Islet precursor cell (in vitro differentiated cells): Measurements from ENCODE around the gene TMEM190.

Experiments used
- DNase-seq: peaks from one replicate; pipeline ENCODE4 v3.0.0-alpha.2; 2018

Gene TMEM190

DNA sequence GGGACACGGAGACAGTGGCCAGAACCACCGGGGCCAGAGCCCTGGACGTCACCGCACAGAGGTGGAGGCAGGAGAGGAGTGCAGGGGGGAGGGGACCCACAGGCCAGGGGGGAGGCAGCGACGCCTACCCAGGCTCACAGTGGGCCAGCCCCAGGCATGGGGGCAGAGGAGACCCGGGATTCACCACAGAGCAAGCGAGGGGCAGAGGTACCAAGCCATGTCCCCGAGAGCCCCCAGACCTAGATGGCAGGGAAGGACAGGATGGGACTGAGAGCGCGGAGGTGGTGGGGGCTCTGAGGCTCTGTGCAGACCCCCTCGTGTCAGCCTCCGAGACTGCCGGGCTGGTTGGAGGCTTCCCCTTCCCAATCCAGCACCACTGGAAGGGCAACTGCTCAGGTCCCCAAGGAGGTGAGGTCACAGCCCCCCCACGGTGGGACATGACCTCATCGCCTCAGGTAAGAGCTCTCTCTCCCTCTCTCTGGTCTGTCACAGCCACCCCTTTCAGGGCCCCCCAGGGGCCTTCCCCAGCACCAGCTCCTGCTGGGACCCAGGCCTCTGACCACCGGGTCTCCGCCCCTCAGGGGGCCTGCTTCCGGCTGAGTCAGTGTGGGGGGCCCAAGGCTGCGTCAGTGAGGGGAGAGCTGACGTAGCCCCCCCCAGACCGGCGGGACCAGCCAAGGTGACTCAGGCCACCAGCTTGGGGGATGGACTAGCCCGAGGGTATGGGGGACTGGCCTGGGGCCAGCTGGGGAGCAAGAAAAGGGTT, 4.1 kb upstream of the TMEM190 start:
- DNase-seq: peak; percentile 77

DNA sequence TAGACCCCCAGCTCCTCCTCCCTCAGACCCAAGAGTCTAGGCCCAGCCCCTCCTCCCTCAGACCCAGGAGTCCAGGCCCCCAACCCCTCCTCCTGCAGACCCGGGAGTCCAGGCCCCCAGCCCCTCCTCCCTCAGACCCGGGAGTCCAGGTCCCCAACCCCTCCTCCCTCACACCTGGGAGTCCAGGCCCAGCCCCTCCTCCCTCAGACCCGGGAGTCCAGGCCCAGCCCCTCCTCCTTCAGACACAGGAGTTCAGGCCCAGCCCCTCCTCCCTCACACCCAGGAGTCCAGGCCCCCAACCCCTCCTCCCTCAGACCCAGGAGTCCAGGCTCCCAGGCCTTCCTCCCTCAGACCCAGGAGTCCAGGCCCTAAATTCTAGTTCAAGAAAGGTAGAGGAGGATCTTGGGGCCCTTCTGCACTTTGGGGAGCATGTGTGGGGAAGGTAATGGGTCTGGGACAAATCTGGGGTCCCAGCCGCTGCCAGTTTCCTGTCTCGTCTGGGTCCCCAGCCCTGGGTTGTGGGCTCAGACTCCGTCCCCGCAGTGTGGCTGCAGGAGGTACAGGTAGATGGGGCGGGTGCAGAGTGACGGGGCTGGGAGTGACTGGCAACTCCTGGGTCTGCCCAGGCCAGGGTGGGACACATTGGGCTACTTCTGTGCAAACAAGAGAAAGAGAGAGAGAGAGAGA, 3.2 kb upstream of the TMEM190 start:
- peak; percentile 70 for DNase-seq

DNA sequence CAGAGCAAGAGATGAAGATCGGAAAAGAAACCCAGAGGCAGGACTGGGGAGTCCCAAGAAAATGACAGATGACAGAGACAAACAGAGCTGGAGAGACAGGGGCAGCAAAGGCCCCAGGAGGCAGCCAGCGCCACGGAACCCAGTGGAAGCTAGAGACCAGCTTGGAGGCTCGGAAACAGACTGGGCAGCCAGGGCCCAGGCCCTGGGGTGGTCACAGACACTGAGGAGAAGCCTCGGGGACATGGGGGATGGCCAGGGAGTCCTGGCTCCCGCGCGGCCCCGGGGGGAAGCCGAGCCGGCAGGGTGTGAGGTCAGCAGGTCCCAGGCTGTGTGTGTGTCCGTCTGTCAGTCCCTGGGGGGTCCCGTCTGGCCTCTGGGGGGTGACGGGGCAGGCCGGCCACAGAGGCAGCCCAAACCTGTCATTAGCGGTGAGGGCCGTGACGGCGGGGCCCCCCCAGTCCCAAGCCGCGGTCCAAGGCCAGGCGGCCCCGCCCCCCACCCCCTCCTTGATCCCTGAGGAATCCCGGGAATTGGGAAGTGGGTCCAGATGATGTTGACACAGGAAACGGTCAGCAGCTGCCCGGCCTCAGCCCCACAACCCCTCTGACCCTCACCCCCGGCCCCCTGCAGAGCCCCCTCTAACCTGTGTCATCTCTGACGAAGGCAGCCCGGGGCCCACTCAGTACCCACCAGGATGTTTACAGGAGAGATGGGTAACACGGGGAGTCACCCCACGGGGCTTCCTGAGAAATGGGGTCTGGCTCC, 2.5 kb upstream of the TMEM190 start:
- DNase-seq: peak; percentile 73

DNA sequence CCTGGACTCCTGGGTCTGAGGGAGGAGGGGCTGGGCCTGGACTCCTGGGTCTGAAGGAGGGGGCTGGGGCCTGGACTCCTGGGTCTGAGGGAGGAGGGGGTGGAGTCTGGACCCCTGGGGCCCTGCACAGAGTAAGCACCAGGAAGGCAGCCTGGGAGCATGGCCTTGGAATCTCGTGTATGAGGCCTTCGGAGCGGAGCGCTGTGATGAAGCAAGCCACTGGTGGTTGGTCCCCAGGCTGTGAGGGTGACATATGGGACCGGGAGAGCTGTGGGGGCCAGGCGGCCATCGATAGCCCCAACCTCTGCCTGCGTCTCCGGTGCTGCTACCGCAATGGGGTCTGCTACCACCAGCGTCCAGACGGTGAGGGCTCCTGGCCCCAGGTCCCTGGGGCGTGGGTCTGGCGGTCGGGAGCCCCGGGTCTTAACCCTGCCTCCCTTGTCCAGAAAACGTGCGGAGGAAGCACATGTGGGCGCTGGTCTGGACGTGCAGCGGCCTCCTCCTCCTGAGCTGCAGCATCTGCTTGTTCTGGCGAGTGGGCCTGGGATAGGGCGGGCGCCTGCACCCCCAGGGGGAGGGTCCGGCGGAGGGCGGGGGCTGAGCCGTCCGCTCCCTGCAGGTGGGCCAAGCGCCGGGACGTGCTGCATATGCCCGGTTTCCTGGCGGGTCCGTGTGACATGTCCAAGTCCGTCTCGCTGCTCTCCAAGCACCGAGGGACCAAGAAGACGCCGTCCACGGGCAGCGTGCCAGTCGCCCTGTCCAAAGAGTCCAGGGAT, 918 bp downstream of the TMEM190 start:
- DNase-seq: peak; percentile 66

DNA sequence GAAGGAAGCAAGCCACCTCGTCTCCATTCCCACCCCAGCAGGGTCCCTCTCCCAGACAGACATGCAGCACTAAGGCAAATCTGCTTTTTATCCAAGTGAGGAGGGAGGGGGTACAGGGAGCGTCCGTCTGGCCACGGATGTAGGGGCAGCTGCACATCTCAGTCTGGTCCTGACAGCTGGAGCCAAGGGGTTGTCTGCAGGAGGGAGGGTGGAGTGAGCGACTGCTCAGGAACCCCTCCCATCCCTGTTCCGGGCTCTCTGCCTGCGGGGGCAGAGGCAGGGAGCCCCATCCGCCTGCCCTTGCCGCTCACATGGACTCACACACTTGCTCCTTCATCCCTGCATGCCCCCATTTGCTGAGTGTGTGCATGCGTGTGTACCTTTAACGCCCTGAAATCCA, 2.5 kb downstream of the TMEM190 start:
- DNase-seq: no peak

DNA sequence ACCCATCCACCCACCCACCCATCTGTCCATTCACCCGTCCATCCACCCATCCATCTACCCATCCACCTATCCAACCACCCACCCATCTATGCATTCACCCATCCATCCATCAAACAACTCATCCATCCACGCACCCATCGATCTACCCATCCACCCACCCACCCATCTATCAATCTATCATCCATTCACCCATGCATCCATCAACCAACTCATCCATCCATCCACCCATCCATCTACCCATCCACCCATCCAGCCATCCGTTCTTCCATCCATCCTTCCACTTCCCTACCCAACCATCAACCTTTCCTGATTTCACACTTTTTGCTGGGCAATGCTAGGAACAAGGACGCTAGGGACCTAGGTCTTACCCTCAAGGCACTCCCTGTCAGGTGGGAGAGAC, 5.4 kb downstream of the TMEM190 start:
- no peak for DNase-seq

DNA sequence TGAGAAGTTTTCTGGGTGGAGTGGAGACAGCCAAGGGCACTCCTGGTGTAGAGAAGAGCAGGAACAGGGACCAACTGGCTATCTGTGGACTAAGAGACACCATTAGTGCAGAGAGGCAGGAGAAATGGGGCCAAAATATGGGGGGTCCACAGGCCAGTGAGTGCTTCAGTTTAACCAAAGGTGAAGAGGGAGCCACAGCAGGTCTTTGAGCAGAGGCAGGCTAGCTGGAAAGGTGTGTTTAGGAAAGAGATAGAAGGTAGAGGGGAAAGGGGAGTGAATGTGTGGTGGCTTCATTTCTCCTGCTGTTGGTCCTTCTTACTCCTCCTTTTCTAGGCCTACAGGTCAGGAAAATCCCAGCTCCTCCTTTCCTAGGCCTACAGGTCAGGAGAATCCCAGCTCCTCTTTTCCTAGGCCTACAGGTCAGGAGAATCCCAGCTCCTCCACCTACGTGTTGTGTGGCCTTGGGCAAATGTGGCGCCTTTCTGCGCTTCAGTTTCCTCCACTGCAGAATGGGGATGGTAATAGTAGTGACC, 6.0 kb downstream of the TMEM190 start:
- DNase-seq: no peak

DNA sequence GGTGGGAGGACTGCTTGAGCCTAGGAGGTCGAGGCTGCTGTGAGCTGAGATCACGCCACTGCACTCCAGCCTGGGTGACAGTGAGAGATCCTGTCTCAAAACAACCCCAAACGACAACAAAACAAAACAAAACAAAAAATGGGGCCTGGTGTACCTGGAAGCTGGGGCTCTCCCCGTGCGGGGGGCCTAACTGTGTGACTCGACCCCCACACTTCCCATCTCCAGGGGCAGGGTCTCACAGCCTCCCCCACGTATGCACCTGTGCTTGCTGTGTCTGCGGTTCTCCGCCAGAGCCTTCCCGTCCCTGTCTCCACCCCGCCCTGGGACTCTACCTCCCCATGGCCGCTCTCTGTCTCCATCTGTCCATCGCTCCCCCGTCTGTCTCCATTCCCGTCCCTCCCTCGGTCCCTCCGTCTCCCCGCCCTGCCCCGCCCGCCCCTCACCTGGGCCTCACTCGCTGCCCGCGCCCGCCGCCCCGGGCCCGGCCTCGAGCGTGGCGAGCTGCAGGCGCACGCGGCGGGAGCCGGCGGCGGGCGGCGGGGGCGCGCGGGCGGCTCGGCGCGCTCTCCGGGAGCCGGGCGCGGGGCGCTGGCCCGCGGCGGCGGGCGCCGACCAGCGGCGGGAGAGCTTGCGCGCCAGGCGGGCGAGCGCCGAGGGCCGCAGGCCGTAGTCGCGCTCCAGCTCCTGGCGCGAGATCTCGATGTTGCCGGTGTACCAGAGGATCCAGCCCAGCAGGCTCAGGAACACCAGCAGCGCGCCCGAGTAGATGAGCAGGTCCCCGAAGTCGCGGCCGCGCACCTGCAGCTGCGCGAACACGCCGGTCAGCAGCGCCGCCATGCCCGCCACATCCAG, 6.9 kb downstream of the TMEM190 start:
- peak; percentile 85 for DNase-seq

DNA sequence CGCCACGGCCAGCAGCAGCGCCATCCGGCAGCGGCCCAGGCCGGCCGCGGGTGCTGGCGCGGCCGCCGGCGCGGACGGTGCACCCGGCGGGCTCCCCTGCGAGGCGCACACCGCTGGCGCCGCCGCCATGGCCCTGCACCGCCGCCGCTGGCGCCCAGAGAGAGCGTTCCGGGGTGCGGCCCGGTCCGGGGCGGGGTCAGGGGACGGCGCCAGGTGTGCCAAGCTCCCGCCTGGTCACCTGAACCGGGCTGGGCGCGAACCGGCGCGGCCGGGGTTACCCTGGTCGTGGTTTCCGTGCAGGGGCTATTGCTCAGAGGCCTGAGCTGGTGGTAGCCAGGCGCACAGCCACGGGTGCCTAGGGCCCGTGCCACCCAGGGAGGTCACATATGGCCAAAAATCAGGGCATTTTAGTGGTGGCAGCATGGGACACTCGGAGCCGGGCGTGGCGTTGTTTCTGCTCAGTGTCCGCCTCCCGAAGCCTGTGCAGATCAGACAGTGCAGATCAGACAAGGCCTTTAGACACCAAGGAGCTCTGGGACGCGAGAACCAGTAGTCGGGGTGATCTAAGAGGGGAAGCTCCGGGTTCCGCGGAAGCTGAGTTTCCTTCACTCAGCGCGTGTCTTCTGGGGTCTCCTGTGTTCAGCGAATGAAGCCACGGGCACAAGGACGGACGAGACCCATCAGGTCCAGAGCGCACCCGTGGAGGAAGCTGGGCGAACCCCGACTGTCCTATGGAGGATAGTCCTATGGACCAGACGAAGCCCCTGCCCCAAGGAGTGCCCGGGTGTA, 7.7 kb downstream of the TMEM190 start, which contains the start of gene TMEM238:
TMEM238 (minus strand) TSS at position 162 of the 789 bp plus-strand sequence; CDS start at position 129, 33 bp downstream.
- DNase-seq: no peak

DNA sequence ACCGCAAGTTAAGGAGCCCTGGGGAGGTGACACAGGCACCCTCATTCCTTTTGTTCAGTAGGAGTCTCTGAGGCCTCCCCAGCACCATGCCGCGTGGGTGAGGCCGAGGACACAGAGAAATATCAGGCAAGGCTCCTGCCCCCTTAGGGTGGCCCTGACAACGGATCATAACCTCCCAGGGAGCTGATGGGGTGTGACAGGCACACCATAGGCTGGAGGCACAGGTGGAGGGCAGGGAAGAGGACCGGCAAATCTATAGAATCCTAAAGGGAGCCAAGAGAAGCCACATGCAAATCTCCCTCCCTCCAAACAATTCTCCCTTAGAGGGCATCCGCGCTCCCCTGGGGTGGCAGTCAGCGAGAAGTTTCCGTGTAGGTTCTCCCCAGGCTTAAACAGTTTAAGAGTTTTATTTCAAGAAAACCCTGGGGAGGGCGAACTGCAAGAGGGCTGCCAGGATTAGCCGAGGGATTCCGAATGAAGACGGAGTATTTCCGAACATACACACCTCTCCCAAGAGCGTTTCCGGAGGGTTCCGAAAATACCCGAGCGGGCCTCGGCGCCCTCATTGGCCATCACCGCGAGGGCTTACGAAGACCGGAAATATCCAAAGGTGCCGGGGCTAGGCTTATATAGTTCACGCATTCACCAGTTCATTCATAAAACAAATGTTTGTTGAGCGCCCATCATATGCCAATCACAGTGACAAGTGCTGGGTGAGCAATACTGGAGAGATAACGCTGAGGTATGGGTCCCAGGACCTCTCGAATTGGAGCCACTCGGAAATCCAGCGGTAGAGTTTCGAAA, 8.5 kb downstream of the TMEM190 start:
- DNase-seq: peak; percentile 97

DNA sequence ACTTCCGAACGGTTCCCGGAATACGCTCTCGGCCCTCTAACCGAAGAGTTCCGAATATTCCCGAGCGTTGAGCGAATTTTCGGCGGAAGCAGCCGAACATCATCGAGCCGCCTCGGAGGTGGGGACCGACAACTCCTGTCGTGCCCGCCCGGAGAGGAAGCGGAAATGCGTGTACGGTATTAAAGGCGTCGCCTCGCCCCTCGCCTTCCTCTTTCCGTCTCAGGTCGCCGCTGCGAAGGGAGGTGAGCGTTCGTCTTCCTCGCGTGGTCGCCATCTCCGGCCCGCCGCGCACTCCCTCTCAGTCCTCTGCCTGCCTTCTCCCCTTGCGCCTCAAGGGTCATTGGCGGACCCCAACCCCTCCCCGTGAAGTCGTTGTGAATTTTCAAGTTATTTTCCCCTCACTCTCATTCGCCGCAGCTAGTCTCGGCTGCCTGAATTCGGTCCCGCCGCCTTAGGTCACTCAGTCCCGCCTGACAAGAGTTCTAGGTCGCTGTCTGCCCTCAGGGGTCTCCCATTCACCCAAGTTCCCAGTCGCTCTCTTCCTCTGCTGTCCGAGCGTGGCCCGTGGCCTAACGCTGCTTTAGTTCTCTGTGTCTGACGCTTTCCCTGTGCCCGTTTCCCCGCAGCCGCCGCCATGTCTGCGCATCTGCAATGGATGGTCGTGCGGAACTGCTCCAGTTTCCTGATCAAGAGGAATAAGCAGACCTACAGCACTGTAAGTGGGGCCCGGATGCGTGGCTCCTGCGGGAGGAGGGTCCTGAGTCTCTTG, 9.3 kb downstream of the TMEM190 start, which contains the start of gene RPL28:
RPL28 (plus strand) TSS at position 209 of the 769 bp plus-strand sequence; CDS start at position 635, 426 bp downstream.
- peak; percentile 98 for DNase-seq

DNA sequence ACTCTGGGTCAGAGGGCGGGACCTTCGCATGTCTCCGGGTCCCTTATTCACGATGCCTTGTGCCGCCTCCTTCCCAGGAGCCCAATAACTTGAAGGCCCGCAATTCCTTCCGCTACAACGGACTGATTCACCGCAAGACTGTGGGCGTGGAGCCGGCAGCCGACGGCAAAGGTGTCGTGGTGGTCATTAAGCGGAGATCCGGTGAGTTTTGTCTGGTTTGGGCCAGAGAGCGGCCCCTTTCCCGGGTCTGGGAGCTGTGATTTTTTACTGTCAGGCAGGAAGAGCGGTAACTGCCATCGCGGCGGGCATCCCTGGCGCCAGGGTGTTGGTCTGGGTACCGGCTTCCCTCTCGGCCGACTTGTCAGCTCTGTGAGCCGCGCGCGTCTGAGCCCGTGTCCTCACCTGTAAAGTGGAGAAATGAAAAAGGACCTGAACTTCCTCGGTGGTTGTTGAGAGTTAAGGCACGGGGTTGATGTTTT, 9.9 kb downstream of the TMEM190 start:
- DNase-seq: no peak

DNA sequence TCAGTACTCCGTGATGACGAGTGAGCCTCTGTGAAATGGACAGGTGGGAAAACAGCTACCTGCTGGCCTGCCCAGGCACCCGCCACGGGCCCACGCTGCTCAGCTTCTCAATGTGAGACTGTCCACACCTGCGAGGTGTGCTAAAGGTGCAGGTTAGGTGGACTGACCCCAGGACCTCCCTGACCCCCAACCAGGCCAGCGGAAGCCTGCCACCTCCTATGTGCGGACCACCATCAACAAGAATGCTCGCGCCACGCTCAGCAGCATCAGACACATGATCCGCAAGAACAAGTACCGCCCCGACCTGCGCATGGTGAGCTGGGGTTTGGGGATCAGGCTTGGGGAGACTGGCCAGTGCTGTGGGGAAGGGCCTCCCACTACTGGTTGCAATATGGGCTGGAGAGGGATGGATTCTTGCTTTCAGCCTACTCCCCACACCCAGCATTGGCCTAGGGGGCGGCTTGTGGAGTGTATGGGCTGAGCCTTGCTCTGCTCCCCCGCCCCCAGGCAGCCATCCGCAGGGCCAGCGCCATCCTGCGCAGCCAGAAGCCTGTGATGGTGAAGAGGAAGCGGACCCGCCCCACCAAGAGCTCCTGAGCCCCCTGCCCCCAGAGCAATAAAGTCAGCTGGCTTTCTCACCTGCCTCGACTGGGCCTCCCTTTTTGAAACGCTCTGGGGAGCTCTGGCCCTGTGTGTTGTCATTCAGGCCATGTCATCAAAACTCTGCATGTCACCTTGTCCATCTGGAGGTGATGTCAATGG, 11.3 kb downstream of the TMEM190 start:
- DNase-seq: no peak

DNA sequence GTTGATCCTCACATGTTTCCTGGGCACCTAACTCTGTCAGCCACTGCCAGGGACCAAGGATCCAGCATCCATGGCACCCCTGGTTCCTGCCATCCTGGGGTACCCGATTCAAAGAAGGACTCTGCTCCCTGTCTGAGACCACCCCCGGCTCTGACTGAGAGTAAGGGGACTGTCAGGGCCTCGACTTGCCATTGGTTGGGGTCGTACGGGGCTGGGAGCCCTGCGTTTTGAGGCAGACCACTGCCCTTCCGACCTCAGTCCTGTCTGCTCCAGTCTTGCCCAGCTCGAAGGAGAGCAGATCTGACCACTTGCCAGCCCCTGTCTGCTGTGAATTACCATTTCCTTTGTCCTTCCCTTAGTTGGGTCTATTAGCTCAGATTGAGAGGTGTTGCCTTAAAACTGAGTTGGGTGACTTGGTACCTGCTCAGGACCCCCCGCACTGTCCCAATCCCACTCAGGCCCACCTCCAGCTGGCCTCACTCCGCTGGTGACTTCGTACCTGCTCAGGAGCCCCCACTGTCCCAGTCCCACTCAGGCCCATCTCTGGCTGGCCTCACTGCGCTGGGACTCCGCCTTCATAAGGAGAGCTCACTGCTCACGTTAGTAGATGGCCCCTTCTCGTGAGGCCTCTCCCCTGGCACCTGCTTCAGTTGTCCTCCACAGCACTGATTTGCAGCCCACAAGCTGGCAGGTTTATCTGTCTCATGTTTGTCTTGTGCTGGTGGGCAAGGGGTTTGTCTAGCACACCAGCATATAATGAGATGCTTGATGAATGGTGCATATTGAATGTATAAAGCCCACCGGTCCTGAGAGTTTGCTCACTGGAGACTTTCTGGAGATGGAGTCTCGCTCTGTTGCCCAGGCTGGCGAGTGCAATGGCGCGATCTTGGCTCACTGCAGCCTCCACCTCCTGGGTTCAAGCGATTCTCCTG, 13.0 kb downstream of the TMEM190 start:
- no peak for DNase-seq

DNA sequence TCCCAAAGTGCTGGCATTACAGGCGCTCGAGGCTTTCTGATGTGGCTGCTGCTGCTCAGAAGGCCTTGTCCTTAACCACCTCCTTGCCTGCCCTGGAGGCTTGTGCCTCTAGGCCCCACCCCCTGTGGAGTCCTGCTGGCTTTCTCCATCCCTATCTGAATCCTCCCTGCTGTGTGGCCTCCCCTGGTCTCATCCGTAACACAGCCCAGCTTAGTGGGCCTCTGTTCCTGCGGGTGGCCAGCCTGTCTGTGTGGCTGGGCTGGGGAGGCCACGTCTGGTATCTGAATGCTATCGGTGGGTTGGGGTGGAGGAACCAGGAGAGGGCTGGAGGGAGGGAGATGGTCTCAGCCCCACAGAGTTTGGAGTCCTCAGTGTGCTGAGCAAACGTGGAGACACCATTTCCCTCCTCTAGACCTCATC, 13.8 kb downstream of the TMEM190 start:
- no peak for DNase-seq

DNA sequence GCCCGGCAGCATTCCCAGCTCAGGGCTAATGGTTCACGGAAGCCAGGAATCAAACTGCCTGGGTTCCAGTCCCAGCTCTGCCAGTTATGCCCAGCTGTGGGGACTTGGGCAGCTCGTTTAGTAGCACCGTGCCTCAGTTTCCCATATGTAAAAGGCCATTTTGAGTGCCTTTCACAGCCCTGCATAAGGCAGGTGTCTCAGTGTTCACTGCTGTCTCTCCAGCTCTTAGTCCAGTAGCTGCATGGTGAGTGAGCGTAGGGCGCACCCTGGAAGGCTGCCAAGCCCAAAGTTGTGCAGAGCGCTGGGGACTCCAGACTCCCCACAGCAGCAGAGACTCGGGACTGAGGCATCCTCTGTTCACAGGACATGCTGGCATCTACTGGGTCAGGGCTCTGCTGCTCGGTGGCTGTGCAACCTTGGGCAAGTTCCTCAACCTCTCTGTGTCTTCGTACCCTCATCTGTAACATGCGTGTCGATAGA, 14.6 kb downstream of the TMEM190 start:
- DNase-seq: no peak
